GM19099 (cell line): Measurements from ENCODE around the gene GIGYF2.

Experiments
- POLR2A ChIP-seq: IDR thresholded peaks from 3 replicates; pipeline ENCODE4 v1.6.1; 2011; ENCODE audit warnings: low read depth; ENCODE audit not compliant: insufficient read length; ENCODE audit errors: extremely low read depth

The GIGYF2 gene, protein sequence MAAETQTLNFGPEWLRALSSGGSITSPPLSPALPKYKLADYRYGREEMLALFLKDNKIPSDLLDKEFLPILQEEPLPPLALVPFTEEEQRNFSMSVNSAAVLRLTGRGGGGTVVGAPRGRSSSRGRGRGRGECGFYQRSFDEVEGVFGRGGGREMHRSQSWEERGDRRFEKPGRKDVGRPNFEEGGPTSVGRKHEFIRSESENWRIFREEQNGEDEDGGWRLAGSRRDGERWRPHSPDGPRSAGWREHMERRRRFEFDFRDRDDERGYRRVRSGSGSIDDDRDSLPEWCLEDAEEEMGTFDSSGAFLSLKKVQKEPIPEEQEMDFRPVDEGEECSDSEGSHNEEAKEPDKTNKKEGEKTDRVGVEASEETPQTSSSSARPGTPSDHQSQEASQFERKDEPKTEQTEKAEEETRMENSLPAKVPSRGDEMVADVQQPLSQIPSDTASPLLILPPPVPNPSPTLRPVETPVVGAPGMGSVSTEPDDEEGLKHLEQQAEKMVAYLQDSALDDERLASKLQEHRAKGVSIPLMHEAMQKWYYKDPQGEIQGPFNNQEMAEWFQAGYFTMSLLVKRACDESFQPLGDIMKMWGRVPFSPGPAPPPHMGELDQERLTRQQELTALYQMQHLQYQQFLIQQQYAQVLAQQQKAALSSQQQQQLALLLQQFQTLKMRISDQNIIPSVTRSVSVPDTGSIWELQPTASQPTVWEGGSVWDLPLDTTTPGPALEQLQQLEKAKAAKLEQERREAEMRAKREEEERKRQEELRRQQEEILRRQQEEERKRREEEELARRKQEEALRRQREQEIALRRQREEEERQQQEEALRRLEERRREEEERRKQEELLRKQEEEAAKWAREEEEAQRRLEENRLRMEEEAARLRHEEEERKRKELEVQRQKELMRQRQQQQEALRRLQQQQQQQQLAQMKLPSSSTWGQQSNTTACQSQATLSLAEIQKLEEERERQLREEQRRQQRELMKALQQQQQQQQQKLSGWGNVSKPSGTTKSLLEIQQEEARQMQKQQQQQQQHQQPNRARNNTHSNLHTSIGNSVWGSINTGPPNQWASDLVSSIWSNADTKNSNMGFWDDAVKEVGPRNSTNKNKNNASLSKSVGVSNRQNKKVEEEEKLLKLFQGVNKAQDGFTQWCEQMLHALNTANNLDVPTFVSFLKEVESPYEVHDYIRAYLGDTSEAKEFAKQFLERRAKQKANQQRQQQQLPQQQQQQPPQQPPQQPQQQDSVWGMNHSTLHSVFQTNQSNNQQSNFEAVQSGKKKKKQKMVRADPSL (N-terminal part only)

DNA sequence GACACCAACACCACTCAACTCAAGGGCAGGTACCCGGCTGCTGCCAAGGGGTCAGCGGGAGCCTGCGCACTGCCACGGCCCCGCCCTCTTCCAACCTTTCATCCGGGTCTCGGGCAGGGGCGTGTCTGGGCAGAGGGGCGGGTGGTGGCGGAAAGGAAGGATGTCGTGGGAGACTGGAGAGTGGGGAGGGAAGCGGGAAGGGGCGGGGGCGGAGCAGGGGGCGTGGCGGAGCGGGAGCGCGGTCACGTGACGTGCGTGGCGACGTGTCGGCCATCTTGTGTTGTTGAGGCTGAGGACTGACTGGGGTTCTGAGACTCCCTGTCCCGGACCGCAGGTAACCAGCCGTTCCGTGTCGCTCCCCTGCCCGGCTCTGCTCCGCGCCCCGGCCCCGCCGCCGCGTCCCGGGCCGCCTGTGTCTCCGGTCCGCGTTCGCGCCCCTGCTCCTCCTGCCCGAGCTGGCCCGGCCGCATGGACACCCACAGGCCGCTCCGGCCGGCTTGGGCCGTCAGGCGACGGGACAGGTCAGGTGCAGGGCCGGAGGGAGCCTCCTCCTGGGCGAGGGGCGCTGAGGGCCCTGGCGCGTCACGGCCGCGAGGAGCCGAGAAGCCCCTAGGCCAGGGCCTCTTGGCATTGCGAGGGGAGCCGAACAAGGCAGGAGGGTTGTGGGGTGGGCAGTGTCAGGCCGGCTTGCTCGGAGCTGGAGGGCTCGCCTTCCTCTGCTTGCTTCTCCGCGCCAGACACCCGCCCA, at the start of gene GIGYF2:
Gene GIGYF2 (plus strand): TSS at position 273 of the 748 bp plus-strand sequence. CDS start 37,867 bp downstream, outside the sequence.
- peak; percentile 76 for TF ChIP-seq POLR2A

DNA sequence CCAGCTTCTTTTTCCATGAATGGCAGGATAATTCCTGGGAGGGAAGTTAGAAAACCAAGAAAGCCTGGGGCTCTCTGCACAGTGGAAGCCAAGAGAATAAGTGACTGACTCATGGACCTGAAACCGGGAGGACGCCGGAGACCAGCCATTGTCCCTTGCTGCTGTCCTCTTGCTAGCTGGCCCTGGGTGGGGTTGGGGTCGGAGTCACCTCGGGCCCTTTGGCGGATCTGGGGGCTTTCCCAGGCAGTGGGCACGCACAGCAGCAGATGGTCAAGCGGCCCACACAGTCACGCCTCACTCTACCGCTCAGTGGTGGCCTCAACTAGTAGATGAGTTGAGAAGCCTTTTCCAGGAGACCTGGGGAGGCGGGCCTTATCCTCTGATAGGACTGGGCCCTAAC, 48.1 kb upstream of the GIGYF2 start:
- TF ChIP-seq POLR2A, result no peak

DNA sequence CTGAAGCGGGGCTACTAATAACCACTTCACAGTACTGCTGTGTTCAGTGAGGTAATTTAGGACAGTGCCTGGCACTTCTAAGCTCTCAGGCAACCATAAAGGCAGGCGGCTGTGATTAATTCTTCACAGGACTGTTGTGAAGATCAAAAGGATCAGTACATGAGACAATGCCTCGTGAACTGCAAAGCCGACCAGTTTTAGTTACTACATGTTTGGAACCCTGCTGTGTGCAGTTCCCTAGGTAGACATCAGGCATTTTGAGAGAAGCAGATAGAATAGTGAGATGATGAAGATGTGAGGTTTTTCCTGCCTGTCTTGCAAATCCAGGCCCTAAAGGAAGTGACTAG, 44.7 kb upstream of the GIGYF2 start:
- no peak for TF ChIP-seq POLR2A

DNA sequence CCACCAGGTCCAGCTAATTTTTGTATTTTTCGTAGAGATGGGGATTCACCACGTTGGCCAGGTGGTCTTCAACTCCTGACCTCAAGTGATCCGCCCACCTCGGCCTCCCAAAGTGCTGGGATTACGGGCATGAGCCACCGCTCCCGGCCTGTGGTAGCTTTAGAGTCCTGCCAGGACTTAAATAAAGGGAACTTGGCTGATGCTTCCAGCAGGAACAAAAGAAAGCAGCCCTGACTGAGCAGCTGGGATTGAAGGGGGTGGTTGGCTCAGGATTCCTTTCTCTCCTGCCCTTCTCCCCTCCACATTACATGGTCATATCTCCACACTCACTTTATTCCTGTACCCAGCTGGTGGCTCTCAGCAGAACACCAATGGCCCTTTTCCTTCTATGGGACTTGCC, 43.7 kb upstream of the GIGYF2 start:
- TF ChIP-seq POLR2A, result no peak

DNA sequence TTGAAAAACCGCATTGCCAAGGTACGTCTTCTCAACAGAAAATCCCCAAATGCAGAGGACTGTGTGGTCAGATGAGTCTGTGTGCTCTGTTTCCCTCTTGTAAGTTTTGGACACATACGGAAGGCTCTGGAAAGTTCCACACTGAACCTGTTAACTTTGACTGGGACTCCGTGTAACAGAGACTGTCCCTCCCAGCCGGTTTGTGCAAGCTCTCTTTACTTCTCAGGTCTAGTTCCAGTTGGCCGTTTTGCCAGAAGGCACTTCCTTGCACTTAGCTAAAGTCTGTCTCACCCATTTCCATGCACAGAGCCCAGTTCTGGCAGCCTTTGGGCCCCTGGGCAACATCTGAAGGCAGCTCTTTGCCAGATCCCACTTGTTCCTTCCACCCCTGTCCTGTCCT, 41.7 kb upstream of the GIGYF2 start:
- TF ChIP-seq POLR2A, result no peak

DNA sequence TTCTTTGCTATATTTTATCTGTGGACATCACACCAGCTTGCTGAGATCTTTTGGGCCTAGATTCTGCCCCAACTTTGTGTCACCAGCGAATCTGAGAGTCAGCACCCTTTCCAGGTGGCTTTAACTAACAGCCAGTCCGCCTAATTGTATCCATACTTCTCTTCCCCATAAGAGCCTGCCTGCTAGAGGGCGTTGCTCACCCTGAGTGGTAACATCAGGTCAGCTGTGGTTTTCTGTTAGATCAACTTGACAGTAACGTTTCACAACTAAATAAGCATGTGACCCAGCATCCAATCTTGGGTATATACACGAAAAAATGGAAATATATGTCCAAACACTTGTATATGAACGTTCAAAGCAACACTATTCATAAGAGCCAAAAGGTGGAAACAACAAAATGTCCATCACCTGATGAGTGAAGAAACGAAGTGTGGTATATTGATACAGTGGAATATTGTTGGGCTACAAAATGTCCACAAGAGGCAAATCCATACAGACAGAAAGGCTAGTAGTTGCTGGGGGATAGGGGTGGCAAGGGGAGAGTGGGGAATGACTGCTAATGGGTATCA, 38.8 kb upstream of the GIGYF2 start:
- no peak for TF ChIP-seq POLR2A

DNA sequence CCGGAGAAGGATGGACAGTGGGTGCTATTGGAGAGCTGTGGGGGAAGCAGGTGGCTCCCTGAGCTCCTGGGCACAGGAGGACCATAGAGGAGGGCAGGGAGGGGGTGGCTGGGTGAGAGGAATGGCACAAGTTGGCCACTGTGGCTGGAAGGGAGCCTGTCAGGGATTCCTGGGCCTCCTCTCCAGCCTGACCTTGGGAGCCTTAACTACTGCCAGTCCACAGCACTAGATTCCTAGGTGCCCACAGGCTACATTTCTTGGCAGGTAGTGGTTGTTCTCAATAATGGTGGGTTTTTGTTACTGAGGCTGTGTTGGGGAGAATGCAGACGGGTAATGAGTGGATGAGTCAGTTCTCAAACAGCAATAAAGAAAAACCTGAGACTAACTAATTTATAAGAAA, 37.8 kb upstream of the GIGYF2 start:
- TF ChIP-seq POLR2A, result no peak

DNA sequence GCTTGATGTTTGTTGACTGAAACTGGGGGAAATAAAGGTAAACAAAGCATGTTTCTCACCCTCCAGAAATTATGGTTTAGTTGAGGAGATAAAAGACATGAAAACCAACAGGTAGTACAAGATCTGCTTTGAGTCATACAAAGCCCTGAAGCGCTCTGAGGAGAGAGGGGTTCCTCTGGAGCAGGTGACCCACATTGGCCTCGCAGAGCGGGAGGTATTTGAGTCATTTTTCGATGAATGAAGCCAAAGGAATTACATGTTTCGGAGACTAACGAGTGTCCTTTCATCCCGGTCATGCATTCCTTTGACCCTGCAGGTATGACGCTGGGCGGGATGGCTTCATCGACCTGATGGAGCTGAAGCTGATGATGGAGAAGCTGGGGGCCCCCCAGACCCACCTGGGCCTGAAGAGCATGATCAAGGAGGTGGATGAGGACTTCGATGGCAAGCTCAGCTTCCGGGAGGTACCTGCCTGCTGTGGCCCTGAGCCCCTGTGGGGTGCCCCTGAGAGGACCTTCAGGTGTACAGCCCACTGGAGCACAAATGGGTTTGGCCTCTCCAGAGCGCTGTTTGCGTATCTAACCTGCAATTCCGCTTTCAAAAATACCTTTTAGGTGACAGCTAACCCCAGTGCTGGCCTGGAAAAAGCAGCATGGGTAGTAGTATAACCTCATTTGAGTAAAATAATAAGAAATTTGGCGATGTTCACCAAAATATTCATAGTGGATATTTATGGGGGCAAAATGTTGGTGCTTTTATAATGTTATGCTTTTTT, 34.5 kb upstream of the GIGYF2 start:
- no peak for TF ChIP-seq POLR2A

DNA sequence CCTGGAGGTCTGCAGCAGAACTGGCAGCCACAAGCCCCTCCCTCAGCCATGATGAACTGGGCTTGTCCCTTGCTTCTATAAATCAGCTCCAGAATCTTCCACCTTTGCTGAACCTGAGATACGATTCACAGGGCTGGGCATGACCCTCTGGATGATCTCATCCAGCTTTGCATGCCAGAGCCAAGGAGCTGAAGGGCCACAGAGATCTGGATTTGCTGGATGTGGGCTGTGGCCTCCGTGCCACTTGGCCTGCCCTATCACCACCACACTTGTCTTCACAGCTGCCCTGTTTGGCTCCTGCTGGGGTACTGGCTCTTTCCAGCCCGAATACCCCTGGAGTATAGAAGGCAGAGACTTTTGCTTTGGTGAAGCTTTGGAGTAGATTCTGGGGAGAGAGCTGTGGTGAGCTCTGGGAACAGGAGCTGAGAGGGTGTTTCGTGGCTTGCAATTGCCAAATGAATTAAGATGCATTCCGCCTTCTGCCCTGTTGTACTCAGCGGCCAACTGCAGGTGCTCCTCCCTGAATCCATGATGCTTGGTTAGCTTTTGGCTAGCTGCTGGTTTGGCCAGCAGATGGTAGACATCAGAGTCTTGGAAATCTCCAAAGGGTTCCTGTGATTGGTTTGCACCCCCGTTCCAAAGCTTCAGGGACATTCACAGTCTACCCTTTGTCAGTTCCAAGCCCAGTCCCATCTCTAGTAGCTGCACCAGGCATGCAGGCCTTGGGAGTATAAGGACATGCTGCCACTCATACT, 30.9 kb upstream of the GIGYF2 start:
- TF ChIP-seq POLR2A, result no peak

DNA sequence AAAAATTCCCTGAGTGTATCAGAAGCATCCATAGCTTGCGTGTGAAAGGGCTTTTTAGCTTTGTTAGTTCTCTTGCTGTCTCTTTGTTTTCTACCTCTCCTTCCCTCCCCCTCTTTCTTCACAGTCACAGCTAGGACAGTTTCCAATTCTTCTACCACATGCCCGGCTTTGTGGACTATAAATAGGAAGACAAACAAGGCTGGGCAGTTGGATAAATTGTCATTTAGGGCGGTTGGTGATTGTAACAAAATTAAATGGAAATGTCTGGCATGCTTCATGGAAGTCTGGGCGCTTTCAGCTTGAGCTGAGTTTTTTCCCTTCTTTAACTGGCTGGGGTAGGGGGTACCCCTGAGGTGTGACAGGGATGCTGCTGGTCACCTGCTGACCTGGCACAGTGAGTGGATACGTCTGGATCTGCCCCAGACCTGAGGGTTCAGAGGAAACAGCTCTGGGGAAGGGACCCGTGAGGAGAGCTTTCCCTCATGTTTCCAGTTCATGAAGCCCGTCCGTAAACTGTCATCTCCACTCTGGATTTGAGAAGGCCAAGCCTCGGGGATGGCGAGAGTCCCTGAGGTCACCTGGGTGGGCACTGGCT, 29.0 kb upstream of the GIGYF2 start:
- TF ChIP-seq POLR2A, result no peak

DNA sequence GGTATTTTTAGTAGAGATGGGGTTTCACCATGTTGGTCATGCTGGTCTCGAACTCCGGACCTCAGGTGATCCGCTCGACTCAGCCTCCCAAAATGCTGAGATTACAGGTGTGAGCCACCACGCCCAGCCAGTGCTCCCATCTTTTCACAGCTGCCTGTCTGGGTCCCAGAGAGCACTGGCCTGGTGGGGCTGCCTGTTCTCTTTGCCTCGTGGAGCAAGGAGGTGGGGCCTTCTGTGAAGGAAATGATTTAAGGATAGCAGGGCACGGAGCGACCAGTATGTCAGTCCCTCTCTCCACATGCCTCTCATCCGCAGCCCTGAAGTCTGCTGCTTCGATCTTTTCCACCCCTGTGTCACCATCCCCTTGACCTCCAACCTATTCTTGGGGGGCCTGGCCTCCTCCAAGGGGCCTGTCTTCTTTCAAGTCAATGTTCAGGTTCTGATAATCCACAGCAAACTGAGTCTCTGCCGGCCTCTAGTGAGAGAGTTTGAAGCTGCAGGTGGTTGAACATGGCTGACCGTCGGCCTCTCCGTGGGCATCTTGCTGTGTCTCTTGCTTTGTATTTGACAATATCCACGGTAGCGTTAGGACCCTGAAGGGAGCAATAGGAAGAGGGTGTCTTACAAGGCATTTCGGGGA, 28.2 kb upstream of the GIGYF2 start:
- no peak for TF ChIP-seq POLR2A

DNA sequence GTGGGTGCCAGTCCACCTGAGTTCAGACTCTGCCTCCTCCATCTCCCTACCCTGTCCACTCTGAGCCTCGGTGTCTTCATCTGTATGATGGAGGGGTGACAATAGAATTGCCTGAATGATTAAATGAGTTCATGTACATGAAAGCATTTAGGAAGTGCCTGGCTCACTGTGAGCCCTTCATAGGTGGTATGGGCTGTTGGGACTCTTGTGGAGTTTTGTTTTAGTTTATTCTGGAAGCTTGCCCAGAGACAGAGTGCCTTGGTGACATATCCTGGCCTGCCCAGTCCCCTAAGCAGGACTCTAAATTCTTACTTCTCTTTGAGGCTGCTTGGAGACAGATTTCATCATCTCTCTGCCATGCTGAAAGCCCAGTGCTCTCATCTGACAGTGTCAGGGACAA, 24.5 kb upstream of the GIGYF2 start:
- no peak for TF ChIP-seq POLR2A
